OCI-LY1 (cell line): ENCODE measurements around the gene MTOR.

Experiments
- EZH2 ChIP-seq: fragments of 200-600 bp; sonication (generic), shearing (Covaris generic); IDR thresholded peaks from 2 replicates; pipeline ENCODE4 v1.8.0; 2017; ENCODE audit warnings: borderline replicate concordance, mixed run types, mild to moderate bottlenecking, antibody characterized with exemption, low read length, moderate library complexity, mixed read lengths
- TF ChIP-seq, protein P1 (sequence below): fragments of 200-600 bp; sonication (generic), shearing (Covaris generic); IDR thresholded peaks from 2 replicates; pipeline ENCODE4 v1.5.1; 2017; ENCODE audit warnings: mild to moderate bottlenecking, antibody characterized with exemption, low read length, moderate library complexity, mixed read lengths

DNA sequence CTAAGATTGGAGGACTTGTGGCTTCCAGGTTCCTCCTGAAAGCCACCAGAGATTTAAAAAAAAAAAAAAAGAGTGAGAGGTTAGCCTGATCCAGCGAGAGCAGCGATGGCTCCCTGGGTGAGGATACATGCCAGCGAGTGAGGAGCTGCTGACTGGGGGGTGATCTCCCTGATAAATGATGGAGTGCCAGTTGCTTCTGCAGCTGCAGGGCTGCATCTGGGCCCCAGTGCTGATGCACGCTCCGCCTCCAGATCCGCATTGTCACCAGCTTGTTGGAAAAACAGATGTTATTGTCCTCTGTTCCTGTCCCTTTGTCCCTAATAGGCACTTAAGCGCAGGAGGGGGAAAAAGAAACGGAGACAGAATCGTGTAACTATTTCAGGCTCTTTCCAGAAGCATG lies 39.2 kb upstream of the MTOR start:
- TF ChIP-seq, protein P1, sequence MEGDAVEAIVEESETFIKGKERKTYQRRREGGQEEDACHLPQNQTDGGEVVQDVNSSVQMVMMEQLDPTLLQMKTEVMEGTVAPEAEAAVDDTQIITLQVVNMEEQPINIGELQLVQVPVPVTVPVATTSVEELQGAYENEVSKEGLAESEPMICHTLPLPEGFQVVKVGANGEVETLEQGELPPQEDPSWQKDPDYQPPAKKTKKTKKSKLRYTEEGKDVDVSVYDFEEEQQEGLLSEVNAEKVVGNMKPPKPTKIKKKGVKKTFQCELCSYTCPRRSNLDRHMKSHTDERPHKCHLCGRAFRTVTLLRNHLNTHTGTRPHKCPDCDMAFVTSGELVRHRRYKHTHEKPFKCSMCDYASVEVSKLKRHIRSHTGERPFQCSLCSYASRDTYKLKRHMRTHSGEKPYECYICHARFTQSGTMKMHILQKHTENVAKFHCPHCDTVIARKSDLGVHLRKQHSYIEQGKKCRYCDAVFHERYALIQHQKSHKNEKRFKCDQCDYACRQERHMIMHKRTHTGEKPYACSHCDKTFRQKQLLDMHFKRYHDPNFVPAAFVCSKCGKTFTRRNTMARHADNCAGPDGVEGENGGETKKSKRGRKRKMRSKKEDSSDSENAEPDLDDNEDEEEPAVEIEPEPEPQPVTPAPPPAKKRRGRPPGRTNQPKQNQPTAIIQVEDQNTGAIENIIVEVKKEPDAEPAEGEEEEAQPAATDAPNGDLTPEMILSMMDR, result no peak
- no peak for TF ChIP-seq EZH2
